ENCODE measurements around the gene ZNF683. TPM values are rescaled to one million over a fixed set of nuclear protein-coding genes. Genes with fewer than 3 reads are reported as not detected.
"Not testable (repeated sequence)": the region's sequence is repeated elsewhere in the genome, so short reads cannot be mapped to it uniquely, and the experiment has no call there.

The ZNF683 gene
- under 1 TPM in 4 of 5 donors, not detected in 1; 0.10 to 0.27 (median 0.19) TPM for polyA plus RNA-seq (ENCODE audit: insufficient read depth in 1 of 5, insufficient read length in 5 of 5, low replicate concordance in 1 of 5)
- long read RNA-seq, donor 1 = 0 reads
- long read RNA-seq, donor 2 = 0 reads
- long read RNA-seq, donor 3 = 0 reads
- long read RNA-seq, donor 4 = 0 reads
- long read RNA-seq, donor 5 = 0 reads
- long read RNA-seq, donor 6 = 0 reads
- long read RNA-seq, donor 7, partial matches to known transcripts = 1,677 of 1,747 reads
- long read RNA-seq, donor 7, other reads (novel, unspliced or antisense) = 70 of 1,747 reads
- long read RNA-seq, donor 8 = 0 reads

GRCh38 chr1:26372611-26373010 lies at the start of gene ZNF683:
Gene ZNF683, minus strand, starts transcription at chr1:26372750. Its CDS starts 4,179 bp downstream, at chr1:26368571.
- not testable (repeated sequence) for DNase-seq

- DNase-seq = no peak
Measured at GRCh38 chr1:26419494-26419893, 46.9 kb upstream of the ZNF683 start.

DNA sequence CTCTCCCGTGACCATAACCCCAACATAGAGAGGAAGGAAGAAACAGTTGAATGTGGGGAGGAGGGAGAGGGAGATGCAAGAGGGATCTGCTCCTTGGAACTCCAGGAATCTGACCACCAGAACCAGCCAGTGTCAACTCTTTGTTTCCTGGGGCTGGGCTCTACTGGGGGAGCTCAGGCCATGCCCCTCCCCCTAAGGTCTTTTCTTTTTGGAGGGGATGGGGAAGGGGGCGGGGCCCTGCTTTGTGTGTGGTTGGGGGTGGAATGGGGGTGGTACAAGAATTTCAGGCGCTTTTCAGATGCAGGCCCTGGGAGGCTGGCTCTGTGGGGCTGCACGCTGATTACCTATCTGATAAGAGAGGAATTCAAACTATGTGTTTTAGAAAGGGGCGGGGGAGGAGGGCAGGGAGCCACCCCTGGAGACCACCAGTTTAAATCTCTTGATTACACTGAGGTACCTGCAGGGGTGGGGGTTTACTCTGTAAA lies 46.4 kb upstream of the ZNF683 start:
- no peak for DNase-seq

- DNase-seq = peak; percentile 15 to 41
Measured at GRCh38 chr1:26417111-26417759, 44.7 kb upstream of the ZNF683 start.

DNA sequence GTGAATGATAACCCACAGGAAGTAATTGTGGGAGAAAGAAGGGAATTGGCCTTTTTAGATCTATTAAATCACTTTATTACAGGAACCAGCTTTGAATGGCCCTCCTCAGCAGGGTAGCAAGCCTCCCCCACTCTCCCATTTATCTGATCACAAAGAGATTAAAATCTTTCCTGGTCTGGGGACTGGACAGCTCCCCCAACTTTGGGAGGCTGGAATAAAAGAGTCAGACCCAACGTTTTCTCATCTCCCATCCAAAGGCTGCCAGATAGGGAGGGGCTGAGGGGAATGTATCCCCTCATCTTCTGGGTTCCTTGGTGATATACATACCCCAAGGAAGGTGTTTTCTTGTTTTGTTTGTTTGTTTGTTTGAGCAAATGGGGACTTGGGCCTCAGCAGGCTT lies 40.5 kb upstream of the ZNF683 start:
- no peak for DNase-seq

DNA sequence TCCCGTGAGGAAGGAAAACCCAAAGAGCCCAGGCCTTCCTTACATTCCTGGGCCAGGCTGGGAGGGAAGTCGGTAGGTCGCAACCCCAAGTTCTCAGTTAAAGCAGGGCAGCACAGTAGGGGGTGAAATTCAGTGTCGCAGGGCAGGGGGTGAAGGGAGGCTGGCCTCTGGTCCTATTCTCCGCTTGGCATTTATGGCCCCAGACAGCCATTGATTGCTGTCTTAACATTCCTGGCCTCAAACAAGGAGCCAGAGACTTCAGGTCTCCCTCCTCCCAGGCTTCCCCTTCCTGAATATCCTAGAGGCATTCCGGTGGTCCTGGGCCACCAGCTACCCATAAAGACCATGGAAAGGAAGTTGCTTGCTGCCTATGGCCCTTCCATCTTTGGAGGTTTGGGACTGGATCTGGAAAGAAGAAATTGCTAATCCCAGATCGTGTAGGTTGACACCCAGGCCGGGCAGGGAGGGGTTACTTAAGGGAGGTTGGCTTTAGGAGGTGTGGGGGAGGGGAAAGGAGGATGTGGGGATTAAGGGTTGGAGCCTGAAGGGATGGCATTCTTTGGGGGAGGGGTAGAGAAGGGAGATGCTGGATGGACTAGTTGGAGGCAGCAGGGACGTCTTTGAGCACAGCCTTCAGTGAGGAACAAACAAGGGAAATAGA lies 39.8 kb upstream of the ZNF683 start:
- DNase-seq = no peak

DNA sequence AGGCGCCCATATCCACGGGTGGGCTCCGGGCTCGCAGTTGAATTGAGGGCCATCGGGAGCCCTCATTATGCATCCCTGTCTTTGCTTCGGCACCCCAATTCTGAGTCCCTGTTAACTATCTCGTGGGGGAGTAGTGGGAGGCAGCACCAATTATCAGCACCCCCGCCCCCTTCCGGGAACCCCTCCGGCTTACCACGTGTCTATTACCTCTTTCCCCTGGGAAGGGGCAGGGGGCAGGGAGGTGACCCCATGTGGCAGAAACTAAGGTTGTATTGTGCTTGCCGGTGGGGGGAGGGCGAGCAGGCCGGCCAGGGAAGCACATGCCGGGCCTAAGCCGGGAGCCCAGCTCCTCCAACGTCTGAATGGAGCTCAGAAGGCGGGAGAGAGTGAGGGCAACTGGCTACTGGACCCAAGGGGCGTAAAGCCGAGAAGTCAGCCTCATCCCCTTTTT lies 39.1 kb upstream of the ZNF683 start:
- no peak for DNase-seq

- DNase-seq = no peak
Measured at GRCh38 chr1:26410706-26411623, 38.4 kb upstream of the ZNF683 start, which contains the start of gene LIN28A. Gene LIN28A, plus strand, starts transcription at chr1:26410817. Its CDS starts 75 bp downstream, at chr1:26410892.

DNA sequence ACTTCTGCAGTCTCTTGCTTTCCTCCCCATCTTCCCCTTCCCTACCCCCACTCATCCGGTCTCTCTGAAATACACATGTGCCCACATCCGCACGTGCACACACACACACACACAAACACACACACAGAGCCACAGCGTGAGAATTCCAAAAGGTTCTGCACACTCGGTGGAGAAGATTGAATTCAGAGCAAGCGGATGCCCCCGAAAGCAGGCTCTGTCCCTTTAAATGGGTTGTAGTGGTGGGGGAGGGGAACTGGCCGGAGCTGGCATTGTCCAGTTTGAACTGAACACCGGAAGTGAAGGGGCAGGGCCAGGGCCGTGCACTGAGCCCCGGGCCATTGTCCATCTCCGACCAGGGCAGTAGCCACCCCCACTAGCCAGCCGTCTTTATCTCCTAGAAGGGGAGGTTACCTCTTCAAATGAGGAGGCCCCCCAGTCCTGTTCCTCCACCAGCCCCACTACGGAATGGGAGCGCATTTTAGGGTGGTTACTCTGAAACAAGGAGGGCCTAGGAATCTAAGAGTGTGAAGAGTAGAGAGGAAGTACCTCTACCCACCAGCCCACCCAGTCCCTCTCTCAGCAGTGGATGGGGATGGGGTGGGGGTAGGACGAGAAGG lies 36.7 kb upstream of the ZNF683 start:
- no peak for DNase-seq

DNA sequence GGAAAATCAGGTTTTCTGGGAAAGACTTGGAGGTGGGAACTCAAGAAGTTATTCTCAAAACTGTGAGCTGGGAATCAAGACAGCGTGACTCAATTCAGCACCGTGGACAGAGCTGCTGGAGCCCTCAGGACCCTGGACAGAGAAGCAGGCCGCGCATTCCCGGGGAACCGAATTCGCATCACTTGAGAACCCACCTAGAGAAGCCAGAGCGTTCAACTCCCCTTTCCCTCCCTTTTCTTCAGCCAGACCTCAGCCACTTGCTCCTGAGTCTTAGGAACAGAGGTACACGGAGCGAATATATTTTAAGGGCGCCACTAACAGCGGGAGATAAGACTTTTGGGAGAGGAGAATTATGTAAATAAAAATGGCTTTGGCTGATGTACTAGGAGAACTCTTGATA lies 36.1 kb upstream of the ZNF683 start:
- peak; percentile 74 to 78 for DNase-seq

GRCh38 chr1:26405281-26405915 lies 32.8 kb upstream of the ZNF683 start:
- DNase-seq = no peak

GRCh38 chr1:26404641-26405040 lies 32.1 kb upstream of the ZNF683 start:
- no peak for DNase-seq

GRCh38 chr1:26403656-26404055 lies 31.1 kb upstream of the ZNF683 start:
- no peak for DNase-seq

GRCh38 chr1:26401891-26402290 lies 29.3 kb upstream of the ZNF683 start:
- DNase-seq = no peak

GRCh38 chr1:26399034-26399433 lies 26.5 kb upstream of the ZNF683 start:
- no peak for DNase-seq

- no peak for DNase-seq
Measured at GRCh38 chr1:26395754-26396153, 23.2 kb upstream of the ZNF683 start.

DNA sequence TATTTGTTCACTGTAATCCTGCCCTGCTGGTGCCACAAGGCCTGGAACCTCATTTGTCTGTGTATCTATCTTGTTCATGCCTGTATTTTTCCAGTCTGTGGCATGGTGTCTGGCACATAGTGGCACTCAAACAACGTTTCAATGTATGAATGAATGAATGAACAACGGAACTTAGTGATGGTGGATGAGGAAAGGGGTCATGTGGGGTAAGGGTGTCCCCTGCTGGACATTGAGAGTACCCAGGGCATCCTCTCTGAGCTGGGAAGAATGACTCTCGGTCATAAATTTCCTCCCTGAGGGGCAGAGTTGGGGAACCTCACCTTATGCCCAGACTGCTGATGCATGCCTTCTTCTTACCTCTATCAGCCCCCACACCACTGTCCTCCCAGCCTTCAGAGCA lies 18.9 kb upstream of the ZNF683 start:
- DNase-seq = no peak

DNA sequence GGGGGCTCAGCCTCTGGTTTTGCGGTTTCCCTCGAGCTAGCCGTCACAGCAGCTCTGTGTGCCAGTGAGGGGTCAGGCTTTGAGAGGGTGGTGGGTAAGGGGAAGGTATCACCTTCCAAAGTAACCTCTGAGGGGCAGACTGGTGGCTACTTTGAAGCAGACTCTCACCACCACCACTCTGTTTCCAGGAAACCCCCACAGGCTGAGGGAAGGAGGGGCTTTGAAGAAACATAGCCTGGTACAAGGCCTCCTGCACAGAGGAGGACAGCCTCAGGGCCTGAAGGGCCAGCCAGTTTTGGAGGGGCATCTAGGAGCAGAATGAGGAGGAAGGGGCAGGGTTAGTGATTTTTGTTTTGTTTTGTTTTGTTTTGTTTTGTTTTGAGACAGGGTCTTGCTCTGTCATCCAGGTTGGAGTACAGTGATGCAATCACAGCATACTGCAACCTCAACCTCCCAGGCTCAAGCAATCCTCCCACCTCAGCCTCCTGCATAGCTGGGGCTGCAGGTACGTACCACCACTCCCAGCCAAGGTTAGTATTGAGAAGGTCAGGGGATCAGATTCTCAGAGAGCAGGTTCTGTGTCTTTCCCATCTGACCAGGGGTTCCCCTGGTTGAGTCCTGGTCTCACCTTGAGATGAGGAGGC lies 17.2 kb upstream of the ZNF683 start:
- no peak for DNase-seq

DNA sequence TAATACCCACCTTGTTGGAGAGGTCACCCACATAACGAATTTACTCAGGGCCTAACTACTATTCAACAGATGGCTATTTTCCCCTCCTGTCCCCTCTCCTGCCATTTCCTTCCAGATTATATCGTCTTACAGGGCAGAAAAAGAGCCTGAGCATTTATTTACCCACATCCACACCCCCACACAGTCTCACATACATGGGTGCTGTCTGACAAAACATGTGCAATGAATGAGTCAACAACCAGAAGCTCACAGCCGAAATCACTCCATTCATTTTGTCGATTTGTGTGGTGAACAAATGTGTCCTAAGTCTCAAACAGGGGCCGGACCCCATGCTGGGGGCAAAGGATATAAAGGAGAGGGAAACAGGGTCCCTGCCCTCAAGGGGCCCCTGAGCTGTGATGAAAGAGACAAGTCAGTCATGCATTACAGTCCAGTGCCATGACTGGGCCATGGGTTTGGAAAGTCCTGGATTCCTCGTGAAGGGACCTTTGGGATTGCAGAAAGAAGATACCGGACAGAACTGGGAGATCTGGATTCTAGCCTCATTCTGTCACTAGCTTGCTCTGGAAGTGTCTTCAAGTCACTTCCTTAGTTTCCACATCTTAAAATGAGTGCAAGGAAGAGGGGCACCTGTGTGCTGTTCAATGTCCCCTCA lies 16.4 kb upstream of the ZNF683 start:
- DNase-seq = no peak

Measured in right lung (tissue), 10 donors.